NCI-H345 (cell line): ENCODE results near the gene SLC22A31.
"Not testable (repeated sequence)": the region's sequence is repeated elsewhere in the genome, so short reads cannot be mapped to it uniquely, and the experiment has no call there.

Source experiments
- DNase-seq: peaks from one replicate; lab custom pipeline; 2025; lab: John Stamatoyannopoulos, UW

Gene SLC22A31

GRCh38 chr16:89178453-89179147 is 21.7 kb downstream of the SLC22A31 start:
- no peak for DNase-seq

DNA sequence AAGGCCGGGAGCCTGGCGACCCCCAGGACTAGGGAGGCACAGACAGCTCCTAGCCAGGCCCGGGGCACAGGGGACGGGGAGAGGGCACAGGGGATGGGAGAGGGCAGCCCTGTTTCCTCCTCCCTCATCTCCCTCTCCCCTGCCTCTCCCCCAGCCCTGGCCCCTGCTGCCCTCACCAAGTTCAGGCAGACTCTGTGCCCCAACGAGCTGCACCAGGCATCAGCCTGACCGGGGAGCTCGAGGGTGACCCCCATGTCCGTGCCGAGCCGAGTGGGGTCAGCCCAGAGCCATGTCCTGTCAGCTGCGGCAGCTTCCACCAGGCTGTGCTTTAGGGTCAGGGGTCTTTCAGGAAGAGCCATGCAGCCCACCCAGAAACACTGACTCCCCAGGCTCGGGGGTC is 22.8 kb downstream of the SLC22A31 start:
- no peak for DNase-seq

GRCh38 chr16:89176717-89177116 is 23.6 kb downstream of the SLC22A31 start:
- DNase-seq = no peak

GRCh38 chr16:89176147-89176690 is 24.1 kb downstream of the SLC22A31 start:
- DNase-seq = no peak

GRCh38 chr16:89175280-89176146 is 24.8 kb downstream of the SLC22A31 start:
- DNase-seq = no peak

DNA sequence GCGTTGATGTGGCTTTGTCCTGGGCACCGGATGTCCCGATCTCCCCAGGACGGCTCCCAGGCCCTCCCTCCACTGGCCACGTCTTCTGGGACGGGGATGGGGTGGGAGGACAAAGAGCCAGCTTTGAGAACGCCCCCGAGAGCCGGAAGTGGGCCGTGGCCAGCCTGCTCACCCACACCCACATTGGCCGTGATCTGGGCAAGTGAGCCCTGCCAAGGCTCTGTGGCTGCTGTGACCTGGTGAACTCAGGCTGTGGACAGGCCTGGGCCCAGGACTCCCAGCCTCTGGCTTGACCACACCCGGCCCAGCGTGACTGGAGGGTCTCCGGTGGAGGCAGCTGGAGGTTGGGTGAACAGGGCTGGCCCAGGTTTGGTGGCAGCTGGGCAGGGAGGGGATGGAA is 25.5 kb downstream of the SLC22A31 start:
- DNase-seq = no peak

DNA sequence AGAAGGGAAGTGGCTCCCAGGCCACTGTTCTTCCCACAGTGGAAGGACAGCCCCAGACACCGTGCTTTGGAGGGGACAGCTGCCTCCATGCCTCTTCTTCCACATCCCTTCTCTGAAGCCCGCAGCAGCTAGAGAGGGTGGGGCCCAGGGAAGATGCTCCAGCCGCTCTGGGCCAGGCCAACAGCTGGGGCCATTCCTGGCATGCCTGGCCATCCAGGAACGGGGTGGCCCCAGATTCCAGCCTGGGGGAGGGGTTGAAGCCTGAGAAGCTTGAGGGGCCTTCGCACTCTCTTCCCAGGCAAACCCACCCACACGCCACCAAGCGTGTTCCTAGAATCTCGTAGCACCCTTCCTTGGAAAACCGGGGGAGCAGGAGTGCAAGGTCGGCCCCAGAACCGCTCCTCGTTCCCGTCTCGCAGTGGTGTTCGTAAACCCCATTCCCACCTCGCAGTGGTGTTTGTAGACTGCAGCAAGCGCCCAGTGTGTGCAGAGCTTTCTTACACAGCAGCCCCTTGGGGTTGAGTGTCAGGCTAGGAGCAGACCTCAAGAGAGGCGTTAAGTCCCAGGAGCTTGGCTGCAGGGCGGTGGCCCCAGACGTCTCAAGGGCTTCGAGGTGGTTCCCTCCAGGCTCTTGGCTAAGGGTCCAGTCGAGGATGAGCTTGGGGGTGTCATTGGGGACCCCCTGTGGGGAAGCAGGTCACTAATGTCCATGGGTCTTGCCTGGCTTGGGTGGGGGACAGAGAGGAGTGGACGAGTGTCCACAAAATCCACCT is 26.1 kb downstream of the SLC22A31 start:
- DNase-seq = no peak

DNA sequence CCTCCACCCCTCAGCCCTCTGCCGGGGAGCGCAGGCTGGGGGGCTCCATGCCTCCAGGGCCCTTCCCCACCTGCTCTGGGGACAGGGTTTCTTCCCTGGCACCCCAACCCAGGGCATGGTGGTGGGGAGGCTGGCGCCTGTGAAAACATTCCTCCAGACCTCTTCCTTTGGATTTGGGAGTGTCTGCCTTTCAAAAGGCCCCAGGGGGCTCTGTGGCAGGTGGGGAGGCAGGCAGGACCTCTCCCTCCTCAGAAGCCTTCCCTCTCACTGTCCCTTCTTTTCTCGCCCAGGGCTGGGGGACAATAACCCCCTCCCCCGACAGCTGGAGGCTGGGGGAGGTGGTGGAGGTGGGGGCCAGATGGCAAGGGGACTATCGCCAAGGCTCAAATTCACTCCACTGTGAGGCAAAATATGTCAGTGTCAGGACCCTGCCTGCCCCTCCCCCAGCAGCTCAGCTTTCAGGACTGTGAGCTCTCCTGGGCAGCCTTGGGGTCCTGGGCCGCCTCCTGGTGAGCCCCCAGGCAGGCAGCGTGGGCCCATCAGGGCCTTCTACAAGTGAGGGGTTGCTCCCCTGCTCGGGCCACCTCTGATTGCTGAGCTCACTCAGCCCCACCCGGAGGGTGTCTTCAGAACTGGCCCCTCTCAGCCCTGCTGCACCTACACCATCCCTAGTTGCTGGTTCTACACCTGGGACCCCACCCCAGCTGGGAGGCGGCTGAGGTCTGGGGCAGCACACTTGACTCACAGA is 27.0 kb downstream of the SLC22A31 start:
- DNase-seq = no peak

GRCh38 chr16:89172528-89173173 is 27.7 kb downstream of the SLC22A31 start:
- DNase-seq = no peak

GRCh38 chr16:89172171-89172527 is 28.2 kb downstream of the SLC22A31 start:
- no peak for DNase-seq

- peak; percentile 94 for DNase-seq
These were observed 28.8 kb downstream of the SLC22A31 start, which contains the start of gene CDH15 for GRCh38 chr16:89171216-89172170. Gene CDH15 (plus strand): TSS chr16:89171748. CDS start chr16:89171832, 84 bp downstream.

- peak; percentile 61 for DNase-seq
These were observed 29.8 kb downstream of the SLC22A31 start for GRCh38 chr16:89170346-89171215.

- no peak for DNase-seq
These were observed 30.6 kb downstream of the SLC22A31 start for GRCh38 chr16:89169778-89170177.

- no peak for DNase-seq
These were observed 31.8 kb downstream of the SLC22A31 start for GRCh38 chr16:89168381-89169189.

- DNase-seq = peak; percentile 57
These were observed 32.9 kb downstream of the SLC22A31 start for GRCh38 chr16:89167425-89167941.

DNA sequence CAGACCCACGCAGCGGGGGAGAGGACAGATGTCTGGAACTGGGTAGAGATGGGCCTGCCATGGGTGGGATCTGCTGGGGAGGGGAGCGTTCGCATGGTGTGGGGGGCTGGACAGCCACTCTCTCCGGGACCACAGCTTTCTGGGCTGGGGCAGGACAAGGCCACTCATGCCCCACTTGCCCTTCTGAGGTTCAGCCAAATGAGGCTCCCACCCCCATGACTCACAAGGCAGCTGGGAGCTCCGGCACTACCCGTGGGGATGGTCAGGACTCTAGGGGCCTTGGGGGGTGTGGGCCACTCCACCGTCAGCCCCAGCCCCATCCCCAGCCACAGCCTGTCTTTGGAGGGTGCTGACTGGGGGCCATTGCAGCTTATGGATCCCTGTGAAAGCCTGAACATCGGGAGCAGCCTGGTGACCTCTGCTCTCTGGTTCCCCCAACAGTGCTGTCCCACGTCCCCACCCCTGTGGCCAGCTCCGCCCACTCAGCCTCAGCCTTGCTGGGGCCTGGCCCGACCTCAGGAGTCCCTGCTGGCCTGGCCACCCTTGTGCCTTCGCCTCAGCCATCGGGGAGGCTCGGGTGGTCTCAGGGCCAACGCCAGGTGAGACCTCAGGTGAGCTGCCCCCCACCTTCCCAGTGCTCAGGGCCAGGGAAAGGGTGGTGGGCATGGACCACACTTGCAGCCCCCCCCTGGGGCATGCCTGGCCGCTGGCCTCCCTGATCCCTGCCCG is 33.5 kb downstream of the SLC22A31 start:
- DNase-seq = no peak

- DNase-seq = not testable (repeated sequence)
These were observed 34.7 kb downstream of the SLC22A31 start for GRCh38 chr16:89165681-89165979.
